Spleen (tissue), 11 donors: ENCODE results near the gene SDSL. TPM values are rescaled to one million over a fixed set of nuclear protein-coding genes. Genes with fewer than 3 reads are reported as not detected.

ENCODE experiments used
- DNase-seq: peaks from one replicate; pipeline ENCODE4 v3.0.0-alpha.2; 2020
- H3K27ac ChIP-seq, 8 donors: fragments of 200-600 bp; sonication (generic) in 7 of 8; 1 replicate in 4 of 8; 2 replicates in 4 of 8; pipeline versions ENCODE4 v1.5.0 to v1.8.0; 2016 to 2021; ENCODE audit warnings: inconsistent platforms in 4 of 8, mild to moderate bottlenecking in 4 of 8, moderate library complexity in 1 of 8
- H3K27me3 ChIP-seq, 7 donors: fragments of 200-600 bp; sonication (generic) in 6 of 7; replicated peaks in 1 of 7; 1 replicate in 4 of 7; 2 replicates in 3 of 7; pipeline versions ENCODE4 v1.5.0 to v1.8.0; 2016 to 2021; ENCODE audit warnings: inconsistent platforms in 3 of 7, mild to moderate bottlenecking in 1 of 7
- H3K36me3 ChIP-seq, 6 donors: fragments of 200-600 bp; sonication (generic) in 5 of 6; 1 replicate in 4 of 6; 2 replicates in 2 of 6; pipeline versions ENCODE4 v1.5.0 to v1.8.0; 2016 to 2021; ENCODE audit warnings: inconsistent platforms in 2 of 6
- H3K4me1 ChIP-seq, 6 donors: fragments of 200-600 bp; sonication (generic) in 5 of 6; 1 replicate in 3 of 6; 2 replicates in 3 of 6; pipeline versions ENCODE4 v1.5.0 to v1.8.0; 2016 to 2021; ENCODE audit warnings: inconsistent platforms in 3 of 6
- H3K4me3 ChIP-seq, 8 donors: fragments of 200-600 bp; sonication (generic) in 7 of 8; 1 replicate in 4 of 8; 2 replicates in 4 of 8; pipeline versions ENCODE4 v1.5.0 to v1.8.0; 2016 to 2021; ENCODE audit warnings: inconsistent platforms in 4 of 8, mild to moderate bottlenecking in 4 of 8, moderate library complexity in 2 of 8
- H3K9me3 ChIP-seq, 8 donors: fragments of 200-600 bp; sonication (generic) in 7 of 8; 1 replicate in 4 of 8; 2 replicates in 4 of 8; pipeline versions ENCODE4 v1.5.0 to v1.8.0; 2016 to 2021; ENCODE audit warnings: inconsistent platforms in 4 of 8
- CTCF ChIP-seq, 11 experiments: fragments of 200-600 bp in 7 of 11; fragments of 450-650 bp in 4 of 11; sonication (generic) in 4 of 11; IDR thresholded peaks in 8 of 11; conservative IDR thresholded peaks in 3 of 11; 1 replicate in 7 of 11; 2 replicates in 4 of 11; pipeline versions ENCODE4 v1.4.0 to v1.8.0; 2016 to 2021; ENCODE audit warnings: antibody characterized with exemption in 11 of 11, inconsistent platforms in 4 of 11, mild to moderate bottlenecking in 1 of 11
- POLR2A ChIP-seq, 3 donors: fragments of 450-650 bp; IDR thresholded peaks; one replicate each; pipeline ENCODE4 v1.5.1; 2017; ENCODE audit warnings: antibody characterized with exemption in 3 of 3, mild to moderate bottlenecking in 1 of 3
- POLR2AphosphoS5 ChIP-seq, 3 donors: sonication (generic); formaldehyde crosslinking; IDR thresholded peaks; one replicate each; pipeline ENCODE4 v1.5.1; 2017; ENCODE audit warnings: antibody characterized with exemption in 3 of 3
- WGBS, 5 donors: extraction: QIAGEN DNeasy Blood & Tissue Kit in 3 of 5; methylation state at CpG; one replicate each; pipeline versions ENCODE4 v1.1.5 to v1.1.7; 2013 to 2018; 5-methylcytosine and 5-hydroxymethylcytosine counted together
- intact Hi-C: fragments of 100-400 bp; cut with DNase I; formaldehyde crosslinking; loops from one replicate; pipeline ENCODE4 v1.15.0; 2023; ENCODE audit warnings: low total_unique reads
- polyA plus RNA-seq, 3 donors: library from polyadenylated mRNA; stranded (reverse); fragments of 200-250 nt; gene quantifications; one replicate each; pipeline ENCODE4 v1.2.1, GENCODE V29; 2013
- total RNA-seq, 7 donors: library from RNA; depleted of rRNA in 3 of 7; stranded (reverse); fragments of >200 nt in 3 of 7; fragmentation: NEBNext Ultra II Directional in 4 of 7; extraction: Animal tissue kit (Norgen Biotek cat#: 25700) in 4 of 7; gene quantifications; one replicate each; pipeline versions ENCODE4 v1.1.0 to v1.2.1, GENCODE V29; 2016 to 2021
- donor health status: healthy with polysubstance abuse.
- donor health status: DM: no; HTN: no; CAD: no; lungs with moderate emphysema.
- donor health status: DM: no; HTN: no; CAD: no.
- donor health status: Bipolar disorder and iron deficiency.
- donor health status: healthy.
- donor health status: DM: no; HTN: no; CAD: no.
- donor health status: DM: yes; HTN: yes; CAD: no.

SDSL gene
- total and polyA plus RNA-seq, 10 donors = 2.0 to 12.1 (median 5.2) TPM

GRCh38 chr12:113464852-113465719 lies 42.9 kb downstream of the SDSL start:
- Histone ChIP-seq H3K27ac (no peak overlapping the region), H3K36me3 (no peaks in the 10 kb centered on the region), H3K9me3 (no peaks in the 10 kb centered on the region), H3K4me1 (peaks cover 32 to 66% (median 57%) of the 10 kb centered on the region in 6 donors), H3K27me3 (peaks cover 4 to 100% (median 88%) of the 10 kb centered on the region in 7 donors), H3K4me3 (peak overlapping the region in 5 of 8 donors; percentile 10 to 64 (median 23))
- intact Hi-C loops = loop anchor here (10.0 kb wide), 1 partner anchor 440 kb away; no protein-coding TSS in a partner anchor
- TF ChIP-seq CTCF (IDR thresholded peaks at IDR 0.05 in 8 of 11, conservative IDR thresholded peaks at IDR 0.05 in 3 of 11) (no peak), POLR2AphosphoS5 (IDR thresholded peaks at IDR 0.05) (no peak), POLR2A (IDR thresholded peaks at IDR 0.05) (no peak)
- no peak for DNase-seq
- 2 to 4% (median 3%) methylated on average over 36 to 64 of the region's 64 CpGs for WGBS, 5 donors

- Histone ChIP-seq H3K36me3 (no peaks in the 10 kb centered on the region), H3K27ac (no peak overlapping the region), H3K4me1 (peaks cover 32 to 73% (median 59%) of the 10 kb centered on the region in 6 donors), H3K27me3 (peaks cover 4 to 100% (median 96%) of the 10 kb centered on the region in 7 donors), H3K4me3 (peak overlapping the region in 1 of 8 donors; percentile 10), H3K9me3 (no peaks in the 10 kb centered on the region)
- no peak for TF ChIP-seq POLR2A (IDR thresholded peaks at IDR 0.05)
- TF ChIP-seq CTCF (IDR thresholded peaks at IDR 0.05 in 8 of 11, conservative IDR thresholded peaks at IDR 0.05 in 3 of 11) = no peak
- TF ChIP-seq POLR2AphosphoS5 (IDR thresholded peaks at IDR 0.05) = no peak
- no peak for DNase-seq
- 0 to 6% (median 4%) methylated on average over 11 to 13 of the region's 13 CpGs for WGBS, 5 donors
- intact Hi-C loops = loop anchor here (10.0 kb wide), 1 partner anchor 439 kb away; no protein-coding TSS in a partner anchor
Observed at GRCh38 chr12:113465808-113466453, 43.8 kb downstream of the SDSL start.

- no peaks in the 10 kb centered on the region for H3K9me3 ChIP-seq
- intact Hi-C loops = loop anchor here (10.0 kb wide), 1 partner anchor 438 kb away; no protein-coding TSS in a partner anchor
- peak overlapping the region in 6 of 8 donors; percentile 36 to 65 (median 38) for H3K4me3 ChIP-seq
- H3K4me1 ChIP-seq = peaks cover 32 to 79% (median 61%) of the 10 kb centered on the region in 6 donors
- no peak for TF ChIP-seq POLR2A (IDR thresholded peaks at IDR 0.05)
- no peak for TF ChIP-seq CTCF (IDR thresholded peaks at IDR 0.05 in 8 of 11, conservative IDR thresholded peaks at IDR 0.05 in 3 of 11)
- no peak for TF ChIP-seq POLR2AphosphoS5 (IDR thresholded peaks at IDR 0.05)
- H3K27ac ChIP-seq = no peak overlapping the region
- DNase-seq = no peak
- H3K36me3 ChIP-seq = no peaks in the 10 kb centered on the region
- H3K27me3 ChIP-seq = peaks cover 4 to 100% (median 100%) of the 10 kb centered on the region in 7 donors
- 5 to 10% (median 7%) methylated on average over 19 to 26 of the region's 26 CpGs for WGBS, 5 donors
Observed at GRCh38 chr12:113466454-113467141, 44.4 kb downstream of the SDSL start.
